HL-60 (cell line): ENCODE data around the gene CDKN2B-AS1.

Experiments
- CTCF ChIP-seq: IDR thresholded peaks from one replicate; pipeline ENCODE4 v1.5.1; 2011; ENCODE audit warnings: low read length, control low read depth, inconsistent platforms; ENCODE audit not compliant: insufficient read depth
- POLR2AphosphoS5 ChIP-seq: IDR thresholded peaks from 2 replicates; pipeline ENCODE4 v1.6.1; 2012; ENCODE audit warnings: low read depth
- REST ChIP-seq: IDR thresholded peaks from 2 replicates; pipeline ENCODE4 v1.6.1; 2012; ENCODE audit warnings: low read depth; ENCODE audit not compliant: insufficient replicate concordance
- SPI1 ChIP-seq: IDR thresholded peaks from 2 replicates; pipeline ENCODE4 v1.6.1; 2012; ENCODE audit warnings: low read depth, mild to moderate bottlenecking, borderline replicate concordance

- TF ChIP-seq CTCF (no peak), POLR2AphosphoS5 (no peak), SPI1 (no peak), REST (no peak)
Measured at GRCh38 chr9:22005021-22005701, 10.6 kb downstream of the CDKN2B-AS1 start.
